ENCODE data around the gene FARP1. TPM values are rescaled to one million over a fixed set of nuclear protein-coding genes. Genes with fewer than 3 reads are reported as not detected.

FARP1 gene
- total RNA-seq, 4 donors from 2014 or later, result 13.1 to 71.2 (median 46.6) TPM

- intact Hi-C loops (cut with DNase I; ENCODE audit: low total_unique reads), result no loop called here
- no peaks in the 10 kb centered on the region for H3K27me3 ChIP-seq
- TF ChIP-seq POLR2A (IDR thresholded peaks at IDR 0.05) (no peak), CTCF (IDR thresholded peaks at IDR 0.05) (no peak)
- no peaks in the 10 kb centered on the region for H3K9me3 ChIP-seq
- DNase-seq, result no peak
- H3K4me3 ChIP-seq, result no peak overlapping the region
- H3K36me3 ChIP-seq, result no peaks in the 10 kb centered on the region
- no peaks in the 10 kb centered on the region for H3K4me1 ChIP-seq
- H3K27ac ChIP-seq, result no peak overlapping the region
These were observed 24.0 kb upstream of the FARP1 start for GRCh38 chr13:98118865-98119264.

- intact Hi-C loops (cut with DNase I; ENCODE audit: low total_unique reads), result no loop called here
- no peak for DNase-seq
- H3K4me3 ChIP-seq, result no peak overlapping the region
- no peaks in the 10 kb centered on the region for H3K27me3 ChIP-seq
- H3K4me1 ChIP-seq, result no peaks in the 10 kb centered on the region
- no peaks in the 10 kb centered on the region for H3K36me3 ChIP-seq
- no peak for TF ChIP-seq CTCF (IDR thresholded peaks at IDR 0.05)
- no peak for TF ChIP-seq POLR2A (IDR thresholded peaks at IDR 0.05)
- no peaks in the 10 kb centered on the region for H3K9me3 ChIP-seq
- no peak overlapping the region for H3K27ac ChIP-seq
These were observed 19.7 kb upstream of the FARP1 start for GRCh38 chr13:98123176-98123575.

- no peaks in the 10 kb centered on the region for H3K4me1 ChIP-seq
- DNase-seq, result no peak
- no peak overlapping the region for H3K27ac ChIP-seq
- H3K4me3 ChIP-seq, result no peak overlapping the region
- intact Hi-C loops (cut with DNase I; ENCODE audit: low total_unique reads), result no loop called here
- TF ChIP-seq POLR2A (IDR thresholded peaks at IDR 0.05) (no peak), CTCF (IDR thresholded peaks at IDR 0.05) (no peak)
- no peaks in the 10 kb centered on the region for H3K36me3 ChIP-seq
- no peaks in the 10 kb centered on the region for H3K27me3 ChIP-seq
- H3K9me3 ChIP-seq, result no peaks in the 10 kb centered on the region
These were observed 13.7 kb upstream of the FARP1 start for GRCh38 chr13:98129059-98129746.

GRCh38 chr13:98133946-98134345 lies 8.9 kb upstream of the FARP1 start:
- intact Hi-C loops (cut with DNase I; ENCODE audit: low total_unique reads), result no loop called here
- no peak for TF ChIP-seq POLR2A (IDR thresholded peaks at IDR 0.05)
- no peak for TF ChIP-seq CTCF (IDR thresholded peaks at IDR 0.05)
- no peak overlapping the region for H3K27ac ChIP-seq
- no peaks in the 10 kb centered on the region for H3K4me1 ChIP-seq
- no peaks in the 10 kb centered on the region for H3K9me3 ChIP-seq
- H3K4me3 ChIP-seq, result no peak overlapping the region
- H3K27me3 ChIP-seq, result no peaks in the 10 kb centered on the region
- H3K36me3 ChIP-seq, result no peaks in the 10 kb centered on the region
- DNase-seq, result no peak

GRCh38 chr13:98134901-98135300 lies 8.0 kb upstream of the FARP1 start:
- TF ChIP-seq CTCF (IDR thresholded peaks at IDR 0.05), result no peak
- intact Hi-C loops (cut with DNase I; ENCODE audit: low total_unique reads), result no loop called here
- Histone ChIP-seq H3K36me3 (no peaks in the 10 kb centered on the region), H3K4me3 (no peak overlapping the region), H3K4me1 (no peaks in the 10 kb centered on the region), H3K9me3 (no peaks in the 10 kb centered on the region), H3K27ac (no peak overlapping the region), H3K27me3 (no peaks in the 10 kb centered on the region)
- DNase-seq, result no peak
